ENCODE measurements around the gene SMIM45.
"Not testable (repeated sequence)": the region's sequence is repeated elsewhere in the genome, so short reads cannot be mapped to it uniquely, and the experiment has no call there.

SMIM45 gene

DNA sequence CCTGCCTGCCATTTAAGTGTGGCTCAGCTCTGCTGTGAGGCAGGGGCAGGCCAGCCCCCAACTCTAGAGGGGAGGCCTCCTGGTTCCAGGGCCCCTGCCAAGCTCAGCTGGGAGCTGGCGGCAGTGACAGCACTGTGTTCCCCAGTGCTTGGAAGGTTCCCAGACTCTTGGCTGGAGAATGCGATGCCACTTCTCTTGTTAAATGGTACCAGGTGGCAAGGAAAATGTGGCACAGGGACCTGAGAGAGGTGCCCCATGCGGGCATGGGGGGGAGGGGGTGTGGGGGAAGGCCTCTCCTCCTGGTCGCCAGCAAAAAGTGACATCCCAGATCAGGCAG, 17.0 kb upstream of the SMIM45 start:
- DNase-seq: no peak

DNA sequence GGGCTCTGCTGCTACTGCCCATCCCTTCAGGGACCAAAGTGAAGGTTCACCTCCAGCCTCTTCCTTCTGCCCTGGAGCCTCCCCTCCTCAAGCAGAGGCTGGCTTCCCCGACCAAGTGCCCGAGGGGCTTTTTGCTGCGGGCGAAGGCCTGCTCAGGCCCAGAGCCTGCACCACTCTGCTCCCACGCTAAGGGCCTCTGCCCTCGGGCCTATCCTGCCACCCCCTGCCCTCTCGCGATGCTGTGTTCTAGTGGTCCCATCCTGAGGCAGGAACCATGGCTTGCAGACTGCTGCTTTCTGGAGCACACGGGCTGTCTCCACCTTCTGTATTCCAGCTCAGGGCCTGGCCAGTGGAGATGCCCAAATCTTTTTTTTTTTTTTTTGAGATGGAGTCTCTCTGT, 16.4 kb upstream of the SMIM45 start:
- no peak for DNase-seq

DNA sequence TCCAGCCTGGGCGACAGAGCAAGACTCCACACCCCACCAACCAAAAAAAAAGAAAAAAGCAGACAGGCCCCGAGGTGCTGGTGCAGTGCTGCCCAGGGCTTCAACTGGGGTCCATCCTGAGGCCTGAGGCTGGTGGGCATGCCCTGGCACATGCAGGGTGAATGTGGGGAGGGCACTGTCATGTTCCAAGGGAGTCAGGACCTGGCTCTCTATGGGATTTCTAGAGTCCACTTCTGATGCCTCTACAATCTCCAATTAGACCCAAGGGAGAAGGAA, 15.1 kb upstream of the SMIM45 start:
- no peak for DNase-seq

DNA sequence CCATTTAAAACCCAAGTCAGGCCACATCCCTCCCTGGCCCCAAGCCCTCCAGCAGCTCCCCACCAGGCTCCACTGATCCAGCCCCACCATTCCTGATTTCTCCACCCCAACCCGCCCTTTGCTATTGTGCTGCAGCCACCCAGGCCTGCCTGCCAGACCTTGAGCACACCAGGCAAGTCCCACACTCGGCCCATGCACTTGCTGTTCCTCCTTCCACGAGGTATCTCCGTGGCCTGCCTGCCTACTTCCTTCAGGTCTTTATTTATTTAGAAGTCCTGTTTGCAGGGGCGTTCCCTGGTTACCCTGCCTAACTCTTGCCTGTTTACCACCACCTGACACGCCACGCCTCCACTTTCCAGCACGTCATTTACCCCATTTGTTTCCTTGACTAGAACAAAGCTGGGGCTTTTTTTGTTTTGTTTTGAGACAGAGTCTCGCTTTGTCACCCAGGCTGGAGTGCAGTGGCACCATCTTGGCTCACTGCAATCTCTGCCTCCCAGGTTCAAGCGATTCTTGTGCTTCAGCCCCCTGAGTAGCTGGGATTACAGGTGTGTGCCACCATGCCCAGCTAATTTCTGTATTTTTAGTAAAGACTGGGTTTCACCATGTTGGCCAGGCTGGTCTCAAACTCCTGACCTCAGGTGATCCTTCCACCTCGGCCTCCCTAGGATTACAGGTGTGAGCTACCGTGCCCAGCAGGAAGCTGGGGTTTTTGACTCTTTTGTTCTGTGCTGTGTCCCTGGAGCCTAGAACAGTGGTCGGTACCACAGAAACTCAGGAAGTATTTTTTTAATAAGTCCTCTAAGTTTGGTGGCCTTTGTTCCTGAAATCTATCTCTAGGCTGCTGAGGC, 11.7 kb upstream of the SMIM45 start:
- DNase-seq: no peak

DNA sequence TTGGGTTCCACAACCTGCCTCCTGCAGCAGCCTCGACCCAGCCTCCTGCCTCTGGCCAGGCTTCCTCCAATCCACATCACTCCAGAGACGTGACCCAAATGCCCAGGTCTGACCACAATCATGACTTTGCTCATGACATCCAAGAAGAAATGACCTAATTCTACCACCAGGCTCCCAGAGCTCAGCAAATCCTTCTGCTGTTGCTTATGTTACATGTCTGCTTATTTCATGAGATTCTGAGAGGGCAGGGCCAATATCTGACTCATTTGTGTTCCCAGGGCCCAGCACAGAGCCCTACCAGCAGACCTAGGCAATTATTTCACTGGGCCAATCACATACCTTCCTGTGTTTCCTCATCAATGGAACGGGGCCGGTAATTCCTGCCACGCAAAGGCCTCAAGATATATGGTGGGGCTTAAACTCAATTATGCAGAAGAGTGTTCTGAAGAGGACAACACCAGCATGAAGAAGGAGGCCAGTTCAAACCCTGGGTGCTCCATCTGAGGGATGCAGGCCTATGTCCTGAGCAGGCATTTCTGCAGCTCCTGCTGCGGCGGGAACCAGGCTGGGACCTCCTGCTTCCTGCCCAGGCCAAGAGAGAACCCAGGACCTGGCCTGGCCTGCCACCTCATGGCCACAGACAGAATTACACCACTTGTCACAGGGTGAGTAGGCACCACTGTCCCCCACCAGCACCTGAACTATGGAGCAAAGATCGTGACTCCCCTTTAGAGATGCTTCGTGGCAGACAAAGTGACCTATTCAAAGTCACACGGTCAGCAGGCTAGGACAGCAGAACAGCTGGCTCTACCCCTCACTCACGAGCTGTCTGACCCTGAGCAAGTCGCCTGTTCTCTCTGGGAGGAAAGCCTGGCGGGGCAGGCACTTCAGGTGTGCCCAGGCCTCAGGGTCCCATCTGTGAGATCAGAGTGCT, 10.9 kb upstream of the SMIM45 start:
- DNase-seq: no peak

DNA sequence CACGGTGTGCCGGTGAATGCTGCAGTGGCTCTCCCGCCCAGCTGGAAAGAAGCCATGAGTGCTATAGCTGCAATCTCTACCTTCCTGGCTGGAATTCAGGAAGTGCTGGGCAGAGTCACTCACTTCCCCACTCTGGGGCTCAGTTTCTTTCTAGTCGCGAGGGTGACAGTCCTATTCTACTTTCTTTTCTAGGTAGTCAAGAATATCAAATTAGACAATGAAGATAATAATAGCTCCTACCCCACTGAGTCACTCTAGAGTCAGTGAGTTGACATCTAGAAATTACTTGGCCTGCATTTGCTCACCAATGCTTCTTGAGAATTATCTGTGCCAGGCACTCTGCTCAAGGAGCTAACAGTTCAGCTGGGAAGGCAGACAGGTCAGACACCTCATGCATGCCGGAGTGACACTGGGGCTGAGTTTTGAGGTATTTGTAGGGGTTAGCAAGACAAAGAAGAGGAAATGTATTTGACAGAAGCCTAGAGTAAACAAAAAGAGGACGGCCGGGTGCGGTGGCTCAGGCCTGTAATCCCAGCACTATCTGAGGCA, 8.2 kb upstream of the SMIM45 start:
- DNase-seq: no peak

DNA sequence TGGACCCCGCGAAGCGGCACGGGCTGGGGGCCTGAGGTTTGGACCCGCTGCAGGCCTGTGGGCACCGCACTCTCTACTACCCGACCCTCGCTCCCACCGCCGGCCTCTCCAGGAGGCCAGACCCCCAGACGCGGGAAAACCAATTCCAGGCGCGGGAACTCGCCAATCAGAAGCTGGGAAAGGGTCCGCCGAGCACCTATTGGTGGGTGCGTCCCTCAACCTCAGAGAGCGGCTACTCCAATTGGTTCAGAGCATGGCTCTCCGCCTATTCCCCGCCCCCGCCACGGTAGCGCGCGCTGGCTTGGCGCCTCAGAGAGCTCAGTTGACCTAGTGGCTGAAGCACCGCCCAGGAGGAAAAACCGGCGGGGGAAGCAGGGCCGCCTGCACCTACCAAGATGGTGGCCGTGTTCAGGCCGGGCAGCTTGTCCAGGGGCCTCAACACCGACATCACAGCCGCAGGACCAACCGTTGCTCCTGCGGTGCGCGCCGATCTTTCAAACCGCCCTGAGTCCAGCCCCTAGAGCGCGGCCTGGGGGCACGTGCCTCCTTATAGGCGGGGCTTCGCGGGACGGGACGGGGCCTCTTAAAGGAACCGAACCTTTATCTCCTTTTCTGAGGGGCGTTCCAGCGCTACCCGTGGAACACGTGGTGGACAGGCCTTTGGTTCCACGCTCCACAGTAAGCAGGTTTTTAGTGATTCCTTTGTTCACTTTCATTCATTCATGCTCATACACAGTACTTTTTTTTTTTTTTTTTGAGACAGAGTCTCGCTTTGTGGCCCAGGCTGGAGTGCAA, 5.1 kb upstream of the SMIM45 start, which contains the start of gene CENPM:
CENPM (minus strand) TSS at position 524 of the 795 bp plus-strand sequence; CDS start at position 448, 76 bp downstream.
- DNase-seq: peak; percentile 74

DNA sequence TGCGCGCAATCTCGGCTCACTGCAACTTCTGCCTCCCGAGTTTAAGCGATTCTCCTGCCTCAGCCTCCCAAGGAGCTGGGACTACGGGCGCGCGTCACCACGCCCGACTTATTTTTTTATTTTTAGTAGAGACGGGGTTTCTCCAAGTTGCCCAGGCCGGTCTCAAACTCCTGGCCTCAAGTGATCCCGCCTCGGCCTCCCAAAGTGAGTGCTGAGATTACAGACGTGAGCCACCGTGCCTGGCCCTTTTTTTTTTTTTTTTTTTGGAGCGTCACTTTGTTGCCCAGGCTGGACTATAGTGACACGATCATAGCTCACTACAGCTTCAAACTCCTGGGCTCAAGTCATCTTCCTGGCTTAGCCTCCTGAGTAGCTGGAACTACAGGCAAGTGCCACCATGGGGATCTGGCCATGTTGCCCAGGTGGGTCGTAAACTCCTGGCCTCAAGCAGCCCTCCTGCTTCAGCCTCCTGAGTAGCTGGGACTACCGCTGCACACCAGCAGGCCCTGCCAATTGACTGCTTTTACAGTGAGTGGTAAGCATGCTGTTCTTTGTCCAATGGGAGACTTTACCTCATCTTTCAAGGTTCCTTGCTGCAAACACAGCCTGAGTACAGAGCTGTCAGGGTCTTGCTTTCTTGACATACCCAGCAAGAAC, 4.4 kb upstream of the SMIM45 start:
- DNase-seq: no peak

DNA sequence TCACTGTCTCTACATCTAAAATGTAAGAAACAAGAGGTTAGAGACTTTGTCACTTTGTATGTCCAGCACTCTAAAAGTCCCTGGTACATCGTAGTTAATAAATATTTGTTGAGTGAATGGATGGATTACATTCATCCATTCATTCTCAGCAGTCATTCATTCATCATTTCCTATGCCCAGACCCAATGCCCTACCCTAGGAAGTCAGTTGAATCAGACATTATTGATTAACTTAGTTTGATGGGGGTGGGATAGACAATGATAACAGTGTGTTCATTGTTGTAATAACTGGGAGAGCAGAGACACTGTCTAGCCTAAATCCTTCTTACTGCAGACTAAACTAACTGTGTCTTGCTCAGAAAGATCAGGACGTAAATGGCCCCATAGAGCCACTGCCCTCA, 3.8 kb upstream of the SMIM45 start:
- no peak for DNase-seq

DNA sequence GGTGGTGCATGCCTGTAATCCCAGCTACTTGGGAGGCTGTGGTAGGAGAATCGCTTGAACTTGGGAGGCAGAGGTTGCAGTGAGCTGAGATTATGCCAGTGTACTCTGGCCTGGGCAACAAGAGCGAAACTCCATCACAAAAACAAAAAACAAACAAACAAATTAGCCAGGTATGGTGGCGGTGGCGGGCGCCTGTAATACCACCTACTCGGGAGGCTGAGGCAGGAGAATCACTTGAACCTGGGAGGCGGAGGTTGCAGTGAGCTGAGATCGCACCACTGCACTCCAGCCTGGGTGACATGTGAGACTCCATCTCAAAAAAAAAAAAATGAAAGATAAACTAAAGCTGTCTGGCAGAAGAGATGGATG, 3.0 kb upstream of the SMIM45 start:
- not testable (repeated sequence) for DNase-seq

DNA sequence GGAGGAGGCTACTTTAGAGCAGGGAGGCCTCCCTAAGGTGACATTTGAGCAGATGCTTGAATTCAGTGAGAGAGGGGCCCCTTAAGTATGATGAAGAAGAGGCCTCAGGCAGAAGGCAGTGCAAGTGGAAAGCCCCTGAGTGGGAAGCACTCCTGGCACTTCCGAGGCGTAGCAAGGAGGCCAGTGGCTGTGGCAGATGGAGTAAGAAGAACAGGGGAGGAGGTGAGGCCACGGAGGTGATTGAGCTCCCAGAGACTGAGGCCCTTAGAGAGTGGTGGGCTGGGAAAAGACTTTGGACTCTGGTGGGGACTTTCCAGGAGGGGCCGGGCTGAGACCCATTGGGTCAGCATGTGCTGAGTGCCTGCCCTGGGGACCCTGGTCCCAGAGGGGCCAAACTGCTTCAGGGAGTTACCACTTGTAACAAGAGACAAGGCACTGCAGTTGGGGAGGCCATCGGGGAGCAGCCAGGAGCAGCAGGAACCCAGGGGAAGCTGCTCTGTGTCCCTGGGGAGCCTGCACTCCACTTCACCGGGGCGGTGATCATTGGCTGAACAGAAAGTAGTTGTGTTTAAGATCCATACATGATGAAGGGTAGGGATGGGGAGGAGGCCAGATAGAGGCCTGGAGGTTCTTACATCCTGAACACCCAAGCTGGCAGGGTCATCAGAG, 2.5 kb upstream of the SMIM45 start:
- no peak for DNase-seq

DNA sequence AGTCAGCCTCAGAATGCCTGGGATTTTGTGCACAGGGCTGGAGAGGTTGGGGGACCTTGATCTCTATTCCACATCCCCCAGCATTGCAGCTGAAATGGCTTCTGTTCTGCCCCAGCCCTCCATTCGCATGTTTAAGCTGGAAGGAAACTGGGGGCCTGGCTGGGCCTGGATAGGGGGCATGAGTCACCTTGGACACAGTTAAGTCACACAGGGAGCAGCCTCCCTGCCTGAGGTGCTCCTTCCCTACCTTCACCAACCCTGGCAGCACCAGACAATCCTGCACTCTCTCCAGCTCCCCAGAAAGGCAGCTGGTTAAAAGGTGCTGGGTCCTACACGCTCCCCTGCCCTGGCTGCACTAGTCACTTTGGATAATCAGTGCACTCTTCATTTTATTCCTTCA, 763 bp downstream of the SMIM45 start:
- no peak for DNase-seq

DNA sequence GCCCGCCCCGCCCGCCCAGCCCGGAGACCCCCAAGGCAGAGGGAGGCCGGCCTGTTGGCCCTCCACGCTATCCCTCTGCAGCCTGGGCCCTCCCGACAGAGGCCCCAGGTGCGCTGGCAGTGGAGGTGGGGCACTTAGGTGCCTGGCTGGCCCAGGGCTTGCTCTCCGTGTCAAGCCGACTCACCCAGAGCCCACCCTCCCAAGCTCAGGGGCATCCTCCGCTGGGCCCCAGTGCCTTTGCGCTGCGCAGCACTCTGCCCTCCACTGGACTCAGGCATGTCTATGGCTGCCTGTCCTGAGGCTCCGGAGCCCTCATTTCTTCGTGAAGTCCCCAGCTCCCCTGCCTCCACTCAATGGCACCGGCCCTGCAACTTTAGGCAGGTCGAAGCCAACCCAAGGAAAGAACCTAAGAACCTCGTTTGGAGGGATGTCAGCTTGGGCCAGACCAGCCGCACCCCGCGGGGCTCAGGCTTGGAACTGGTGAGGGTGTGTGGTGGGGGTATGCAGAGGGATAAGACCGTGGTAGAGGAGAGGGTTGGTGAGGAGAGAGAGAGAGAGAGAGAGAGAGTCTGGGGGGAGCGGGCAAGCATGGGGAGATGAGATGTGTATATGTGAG, 6.1 kb downstream of the SMIM45 start:
- DNase-seq: no peak

DNA sequence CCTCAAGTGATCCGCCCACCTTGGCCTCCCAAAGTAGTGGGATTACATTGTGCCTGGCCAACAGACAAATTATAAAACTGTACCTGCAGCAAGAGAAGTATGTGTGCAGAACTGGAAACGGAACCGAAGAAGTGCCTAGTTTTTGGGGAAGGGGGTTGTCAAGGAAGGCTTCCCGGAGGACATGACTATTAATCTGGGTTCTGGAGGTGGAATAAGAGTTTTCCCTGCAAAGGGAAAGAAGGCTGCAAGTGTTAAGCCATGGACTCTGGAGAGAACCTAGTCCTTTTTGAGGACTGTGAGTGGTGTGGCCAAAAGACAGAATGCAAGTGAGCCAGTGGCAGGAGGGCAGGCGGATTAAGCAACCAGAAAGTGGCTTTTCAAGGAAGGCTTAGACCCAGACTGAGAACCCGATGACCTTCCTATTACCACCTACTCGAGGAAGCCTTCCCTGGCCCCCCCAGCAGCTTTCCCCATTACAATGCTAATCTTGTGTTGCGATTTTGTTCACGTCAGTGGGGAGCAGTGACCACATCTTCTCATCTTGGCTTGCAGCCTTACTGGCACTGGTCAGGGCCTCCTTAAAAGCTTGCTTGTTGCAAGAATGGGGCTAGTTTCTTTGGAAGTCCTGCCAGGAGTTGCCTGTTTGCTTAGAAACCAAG, 11.6 kb downstream of the SMIM45 start:
- no peak for DNase-seq

DNA sequence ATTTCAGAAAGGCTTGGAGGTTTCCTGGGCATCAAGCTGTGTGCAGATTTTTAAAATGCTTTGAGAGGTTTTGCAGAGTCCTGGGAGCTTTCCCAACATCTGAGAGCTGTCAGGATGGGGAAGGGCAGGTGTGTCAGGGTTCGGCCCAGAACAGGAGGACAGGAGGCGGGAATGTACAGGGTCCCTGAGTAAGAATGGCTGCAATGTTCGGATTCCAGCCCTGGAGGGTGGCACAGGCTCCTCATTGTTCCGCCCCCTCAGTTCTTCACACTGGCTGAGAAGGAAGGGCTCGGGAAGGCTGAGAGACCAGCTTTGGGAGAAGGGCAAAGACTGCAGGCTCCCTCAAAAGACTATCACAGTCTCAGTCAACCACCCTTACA, 12.2 kb downstream of the SMIM45 start:
- DNase-seq: no peak

DNA sequence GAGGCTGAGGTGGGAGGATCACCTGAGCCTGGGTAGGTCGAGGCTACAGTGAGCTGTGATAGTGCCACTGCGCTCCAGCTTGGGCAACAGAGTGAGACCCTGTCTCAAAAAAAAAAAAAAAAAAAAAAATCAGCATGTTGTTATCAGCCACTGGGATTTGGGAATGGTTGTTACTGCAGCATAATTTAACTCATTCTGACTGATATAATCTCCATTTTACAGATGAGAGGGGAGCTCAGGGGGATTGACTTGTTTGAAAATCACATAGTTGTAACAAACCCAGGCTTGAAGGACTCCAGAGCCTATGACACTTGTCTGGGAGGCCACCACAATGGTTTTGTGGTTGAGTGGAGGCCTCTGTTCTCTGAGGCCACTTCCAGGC, 14.3 kb downstream of the SMIM45 start:
- no peak for DNase-seq

DNA sequence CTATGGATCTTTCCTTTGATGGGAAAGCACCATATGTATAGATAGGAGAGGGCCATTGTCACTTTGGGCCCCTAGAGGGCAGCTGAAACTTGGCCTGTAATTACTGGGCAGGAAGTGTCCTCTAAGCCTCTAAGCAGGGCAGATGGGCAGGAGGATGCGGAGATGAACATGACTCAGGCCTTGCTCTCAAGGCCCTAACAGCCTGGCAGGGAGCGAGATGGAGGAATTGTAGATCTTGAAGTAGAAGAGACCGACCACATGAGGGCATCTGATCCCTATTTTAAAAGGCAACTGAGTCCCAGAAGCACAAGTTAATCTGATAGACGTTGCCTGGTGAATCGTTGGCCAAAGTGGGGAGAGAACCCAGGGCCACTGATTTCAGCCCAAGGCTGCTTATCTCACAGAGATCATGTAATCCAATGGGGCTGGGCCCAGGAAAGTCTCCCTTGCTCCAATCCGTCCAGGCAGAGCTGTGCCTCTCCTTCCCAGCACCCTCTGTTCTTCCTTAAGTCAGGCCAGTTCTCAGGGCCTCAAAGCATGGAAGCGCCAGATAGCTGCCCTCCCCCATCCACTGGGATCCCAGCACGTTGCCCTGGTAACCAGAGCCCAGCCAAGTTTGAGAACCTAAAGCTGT, 14.8 kb downstream of the SMIM45 start:
- no peak for DNase-seq

DNA sequence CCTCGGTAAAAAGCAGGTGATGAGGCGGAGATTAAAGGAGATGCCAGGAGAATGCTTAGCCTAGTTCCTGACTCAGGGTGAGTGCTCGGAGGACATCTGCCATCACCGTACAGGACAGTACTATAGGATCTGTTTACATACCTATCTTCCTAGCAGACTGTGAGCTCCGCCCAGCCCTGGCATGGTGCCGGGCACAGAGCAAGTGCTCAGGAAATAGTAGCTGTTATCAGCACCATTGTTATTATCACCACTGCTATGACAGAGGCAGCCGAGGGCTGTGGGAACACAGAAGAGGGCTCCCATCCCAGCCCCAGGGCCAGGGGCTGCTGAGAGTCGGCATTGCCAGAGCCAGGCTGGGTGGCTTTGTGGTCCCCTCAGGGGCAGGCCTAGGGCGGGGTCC, 16.7 kb downstream of the SMIM45 start:
- no peak for DNase-seq

DNA sequence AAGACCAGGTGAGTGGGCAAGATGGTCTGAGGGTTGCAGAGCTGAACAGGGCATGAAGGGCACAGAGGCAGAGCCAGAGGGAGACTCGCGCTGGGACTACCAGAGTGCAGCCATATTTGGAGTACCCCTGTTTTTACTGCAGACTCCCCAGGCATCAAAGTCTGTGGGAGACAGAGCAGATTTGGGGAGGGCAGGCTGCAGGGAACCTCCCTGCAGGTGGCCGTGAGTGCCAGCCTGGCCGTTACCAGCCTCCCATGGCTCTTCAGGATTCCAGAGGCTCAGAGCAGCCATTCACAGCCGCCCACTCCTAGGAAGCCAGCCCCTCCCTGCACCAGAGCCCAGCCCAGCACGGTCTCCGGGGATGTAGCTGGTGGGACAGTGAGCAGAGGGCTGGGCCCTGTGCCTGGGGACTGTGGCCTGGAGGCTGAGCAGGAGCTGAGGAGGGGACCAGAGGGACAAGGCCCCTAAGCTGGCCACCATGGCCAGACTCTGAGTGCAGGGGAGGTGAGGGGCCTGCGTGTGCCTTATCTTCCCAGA, 17.2 kb downstream of the SMIM45 start, which contains the start of gene SEPTIN3:
SEPTIN3 (plus strand) TSS at position 334 of the 537 bp plus-strand sequence. CDS start 2,050 bp downstream, outside the sequence.
- DNase-seq: no peak

DNA sequence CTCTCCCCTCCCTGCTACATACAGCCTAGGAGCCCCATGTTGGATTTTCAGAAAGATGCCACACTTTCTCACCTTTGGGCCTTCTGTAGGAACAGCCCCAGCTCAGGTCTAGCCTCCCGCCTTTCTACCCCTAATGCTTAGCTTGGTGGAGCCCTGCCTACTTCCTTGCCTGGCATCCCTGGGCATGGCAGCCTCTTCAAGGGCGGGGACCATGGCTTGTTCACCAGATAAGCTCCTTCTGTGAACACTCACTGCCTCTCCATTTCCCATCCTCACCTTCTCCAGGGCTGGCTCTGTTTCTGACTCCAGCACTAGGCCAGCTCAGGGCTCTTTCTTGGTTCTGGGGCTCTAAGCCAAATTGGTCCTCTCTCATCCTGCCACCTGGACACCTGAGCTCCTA, 18.7 kb downstream of the SMIM45 start:
- DNase-seq: no peak

Data from NCI-H187 treated with DMSO at 0.1 percent for 48 hours (cell line).